GOT3 (cell line): Measurements from ENCODE around the gene SUPT5H.
"Not testable (repeated sequence)": the region's sequence is repeated elsewhere in the genome, so short reads cannot be mapped to it uniquely, and the experiment has no call there.

ENCODE experiments used
- DNase-seq: peaks from one replicate; lab custom pipeline; 2025; ENCODE audit warnings: mixed read lengths; lab: John Stamatoyannopoulos, UW

Gene SUPT5H

GRCh38 chr19:39465956-39466747, 20.8 kb downstream of the SUPT5H start:
- DNase-seq = no peak

- DNase-seq = no peak
These were observed 22.6 kb downstream of the SUPT5H start for GRCh38 chr19:39467941-39468340.

- DNase-seq = no peak
These were observed 23.7 kb downstream of the SUPT5H start for GRCh38 chr19:39469036-39469435.

GRCh38 chr19:39469567-39469966, 24.2 kb downstream of the SUPT5H start:
- DNase-seq = no peak

- no peak for DNase-seq
These were observed 25.4 kb downstream of the SUPT5H start for GRCh38 chr19:39470724-39471339.

GRCh38 chr19:39471756-39472536, 26.6 kb downstream of the SUPT5H start:
- no peak for DNase-seq

- no peak for DNase-seq
These were observed 27.5 kb downstream of the SUPT5H start for GRCh38 chr19:39472746-39473442.

GRCh38 chr19:39473443-39473960, 28.1 kb downstream of the SUPT5H start:
- DNase-seq = no peak

GRCh38 chr19:39474139-39474620, 28.8 kb downstream of the SUPT5H start:
- no peak for DNase-seq

- no peak for DNase-seq
These were observed 30.4 kb downstream of the SUPT5H start for GRCh38 chr19:39475748-39476147.

- DNase-seq = not testable (repeated sequence)
These were observed 34.0 kb downstream of the SUPT5H start for GRCh38 chr19:39479319-39479801.

- DNase-seq = no peak
These were observed 34.5 kb downstream of the SUPT5H start for GRCh38 chr19:39479916-39480315.

- peak; percentile 89 for DNase-seq
These were observed 35.2 kb downstream of the SUPT5H start, which contains the start of gene TIMM50 for GRCh38 chr19:39480337-39481228. TSS of gene TIMM50 (plus strand) at chr19:39480838. CDS start at chr19:39480854, 16 bp downstream.

- DNase-seq = no peak
These were observed 35.8 kb downstream of the SUPT5H start for GRCh38 chr19:39481229-39481545.

- no peak for DNase-seq
These were observed 36.3 kb downstream of the SUPT5H start for GRCh38 chr19:39481676-39482075.

- DNase-seq = no peak
These were observed 37.8 kb downstream of the SUPT5H start for GRCh38 chr19:39483141-39483540.

- no peak for DNase-seq
These were observed 44.4 kb downstream of the SUPT5H start for GRCh38 chr19:39489756-39490155.

GRCh38 chr19:39492225-39492624, 46.8 kb downstream of the SUPT5H start:
- DNase-seq = no peak

GRCh38 chr19:39492788-39493187, 47.4 kb downstream of the SUPT5H start:
- DNase-seq = no peak

- no peak for DNase-seq
These were observed 49.3 kb downstream of the SUPT5H start for GRCh38 chr19:39494661-39495060.

- no peak for DNase-seq
These were observed 50.7 kb downstream of the SUPT5H start for GRCh38 chr19:39496063-39496462.
